GM13976 (cell line): Measurements from ENCODE around the gene SH3PXD2A.

Experiments used
- DNase-seq: peaks from one replicate; pipeline ENCODE4 v3.0.0; 2012; ENCODE audit warnings: low spot score
- CTCF ChIP-seq: IDR thresholded peaks from 2 replicates; pipeline ENCODE4 v1.5.1; 2012; ENCODE audit warnings: borderline replicate concordance, mild to moderate bottlenecking; ENCODE audit not compliant: insufficient read depth; ENCODE audit errors: extremely low read depth, missing control alignments, control extremely low read depth
- in situ Hi-C: fragments of 300-500 bp; cut with MboI; formaldehyde crosslinking; loops from one replicate; pipeline ENCODE4 v1.12.0; 2022; ENCODE audit warnings: low sequenced_read_pairs, mixed read lengths, inconsistent platforms; ENCODE audit not compliant: unreplicated experiment

The SH3PXD2A gene

GRCh38 chr10:103859161-103860086, 4.0 kb upstream of the SH3PXD2A start:
- in situ Hi-C loops = loop anchor here (10.0 kb wide), 1 partner anchor 145 kb away; no protein-coding TSS in a partner anchor
- TF ChIP-seq CTCF = peak; percentile 74
- DNase-seq = peak; percentile 63

- TF ChIP-seq CTCF = no peak
- no peak for DNase-seq
- in situ Hi-C loops = no loop called here
Measured at GRCh38 chr10:103858360-103858759, 3.0 kb upstream of the SH3PXD2A start.

GRCh38 chr10:103856797-103857170, 1.4 kb upstream of the SH3PXD2A start:
- TF ChIP-seq CTCF = no peak
- no peak for DNase-seq
- in situ Hi-C loops = no loop called here

- in situ Hi-C loops = no loop called here
- DNase-seq = no peak
- no peak for TF ChIP-seq CTCF
Measured at GRCh38 chr10:103855852-103856796, 748 bp upstream of the SH3PXD2A start.

- in situ Hi-C loops = no loop called here
- peak; percentile 53 for DNase-seq
Measured at GRCh38 chr10:103854686-103855391, 537 bp downstream of the SH3PXD2A start.

More at GRCh38 chr10:103854686-103855391, 537 bp downstream of the SH3PXD2A start:
- no peak for TF ChIP-seq CTCF
